HS-5 (cell line): Measurements from ENCODE around the gene SMS.
A peak's percentile ranks its signal among the peaks of the same experiment; 100 is the strongest.
"Not testable (repeated sequence)": the region's sequence is repeated elsewhere in the genome, so short reads cannot be mapped to it uniquely, and the experiment has no call there.

ENCODE experiments used
- DNase-seq: peaks from one replicate; pipeline ENCODE4 v3.0.0-alpha.2; 2012; ENCODE audit warnings: low read depth

The SMS gene

DNA sequence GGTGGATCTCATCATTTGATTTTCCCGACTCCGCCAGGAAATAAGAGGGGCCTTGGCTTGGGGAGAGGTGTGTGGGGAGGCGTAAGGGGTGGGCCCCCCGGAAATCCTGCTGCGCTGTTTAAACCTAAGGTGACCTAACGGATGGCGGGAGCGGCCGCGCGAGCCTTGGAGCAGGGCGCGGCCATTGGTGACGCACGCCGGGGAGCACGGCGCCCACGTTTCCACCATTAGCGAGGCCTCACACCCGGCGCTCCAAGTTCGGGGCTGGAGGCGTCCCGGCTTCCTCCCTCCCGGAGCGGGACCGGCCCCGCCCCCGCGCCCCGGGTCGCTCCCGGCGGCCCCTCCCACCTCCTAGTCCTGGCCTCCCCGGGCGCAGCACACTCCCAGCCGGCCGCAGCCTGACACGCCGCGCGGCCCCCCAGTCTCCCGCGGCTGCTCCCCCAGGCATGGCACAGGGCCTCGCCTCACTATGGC, at the start of gene SMS:
TSS of gene SMS (plus strand) at position 354 of the 474 bp plus-strand sequence. CDS start at position 470, 116 bp downstream.
- no peak for DNase-seq

DNA sequence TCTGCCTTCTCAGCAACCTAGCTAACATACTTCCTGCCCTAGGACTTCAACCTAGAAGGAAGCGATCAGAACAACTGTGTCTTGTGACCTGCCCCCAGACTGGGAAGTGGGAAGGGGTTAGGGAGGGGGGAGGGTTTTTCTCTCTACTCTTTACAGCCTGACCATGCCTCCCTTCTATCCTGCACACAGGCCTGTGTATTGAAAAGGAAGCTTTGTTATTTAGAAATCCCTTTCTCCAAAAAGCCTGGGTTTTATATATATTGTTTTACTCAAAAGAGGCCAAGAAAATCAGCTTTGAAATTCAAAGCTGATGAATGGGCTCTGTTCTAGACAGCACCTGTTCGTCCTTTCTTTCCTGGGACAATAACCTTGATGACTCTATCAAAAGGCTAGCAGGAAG, 35.2 kb upstream of the SMS start:
- DNase-seq: no peak

GRCh38 chrX:21905953-21906352, 34.6 kb upstream of the SMS start:
- DNase-seq: no peak

GRCh38 chrX:21907260-21907659, 33.2 kb upstream of the SMS start:
- DNase-seq: no peak

GRCh38 chrX:21911481-21911880, 29.0 kb upstream of the SMS start:
- no peak for DNase-seq

DNA sequence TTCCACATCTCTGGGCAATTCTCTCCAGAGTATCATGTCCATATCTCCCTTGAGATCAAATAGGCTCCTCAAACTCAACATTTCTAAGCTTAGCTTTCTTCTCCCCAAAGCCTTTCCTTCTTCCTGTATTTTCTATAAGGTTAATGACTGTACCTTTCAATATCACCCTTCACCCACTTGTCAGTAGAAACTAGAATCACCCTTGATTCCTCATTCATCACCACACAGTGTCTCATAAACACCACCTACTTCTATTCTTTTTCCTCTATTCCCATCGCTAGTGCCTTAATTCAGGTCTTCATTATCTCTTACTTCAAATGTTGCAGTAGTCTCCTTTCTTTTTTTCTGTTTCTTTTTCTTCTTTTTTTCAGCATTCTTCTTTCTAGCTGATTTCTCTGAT, 28.3 kb upstream of the SMS start:
- DNase-seq: no peak

- no peak for DNase-seq
Measured at GRCh38 chrX:21912989-21913388, 27.5 kb upstream of the SMS start.

DNA sequence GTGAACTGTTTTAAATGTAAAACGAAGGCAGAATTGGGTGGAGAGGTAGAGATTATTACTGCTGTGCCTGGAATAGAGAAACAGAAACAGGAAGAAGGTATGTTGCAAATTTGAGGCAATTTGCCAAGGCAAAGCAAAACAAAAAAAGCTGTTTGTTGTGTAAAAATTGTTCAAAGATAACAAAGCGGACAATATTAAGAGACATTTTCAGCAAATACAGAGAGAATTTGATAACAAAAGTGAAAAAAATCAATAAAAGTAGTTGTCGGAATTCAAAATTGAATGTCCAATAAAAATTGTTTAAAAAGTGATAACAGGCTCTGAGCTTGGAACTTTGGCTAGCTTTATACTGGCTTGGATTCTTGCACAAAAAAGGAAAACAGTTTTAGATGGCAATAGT, 14.4 kb upstream of the SMS start:
- no peak for DNase-seq

DNA sequence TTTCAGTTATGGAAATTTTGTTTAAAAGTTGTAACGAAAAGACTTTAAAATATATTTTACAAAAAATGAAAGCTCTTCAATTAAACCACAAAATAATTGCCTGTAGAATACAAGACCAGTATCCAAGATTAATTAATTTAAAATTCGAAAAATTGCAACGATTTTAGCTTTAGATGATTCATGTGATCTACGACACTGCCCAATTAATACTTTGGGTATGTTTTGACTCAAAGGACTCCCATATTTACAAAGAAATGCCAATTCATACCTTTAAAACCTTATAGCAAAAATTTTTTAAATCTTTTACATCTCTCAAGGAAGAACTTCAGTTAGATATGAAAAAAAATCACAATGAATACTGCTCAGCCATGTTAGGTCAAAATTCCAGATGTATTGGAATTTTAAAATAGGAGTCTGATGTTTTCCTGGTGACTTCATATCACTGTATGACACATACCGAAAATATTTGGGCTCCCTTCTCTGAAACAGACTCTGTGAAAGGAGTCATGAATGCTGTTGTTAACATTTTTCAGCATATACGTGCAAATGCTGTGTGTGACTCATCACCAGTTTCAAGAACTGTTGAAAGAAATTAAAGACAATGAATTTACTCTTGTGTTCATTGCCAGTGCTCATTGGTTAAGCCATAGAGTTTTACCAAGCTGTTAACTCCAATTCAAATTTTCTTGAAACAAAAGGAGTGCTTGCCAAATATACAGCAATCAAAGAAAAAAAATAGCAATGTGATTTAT, 13.8 kb upstream of the SMS start:
- peak; percentile 91 for DNase-seq

DNA sequence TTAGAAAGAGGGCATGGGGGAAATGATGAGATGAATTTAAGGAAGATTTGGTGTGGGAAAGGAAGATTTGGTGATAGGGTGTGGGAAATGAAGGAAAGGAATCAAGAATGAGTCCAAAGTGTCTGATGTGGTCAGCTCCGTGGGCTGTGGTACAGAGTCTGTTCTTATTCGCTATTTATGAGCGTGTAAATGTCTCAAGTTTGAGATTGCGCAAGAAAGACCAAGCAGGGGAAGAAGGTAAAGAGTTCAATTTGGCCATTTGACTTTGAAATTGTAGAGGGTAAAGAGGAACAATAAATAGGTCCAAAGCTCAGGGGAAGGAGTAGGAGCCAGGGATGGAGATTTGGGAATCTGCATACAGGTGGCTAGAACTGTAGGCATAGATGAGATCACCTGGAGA, 11.3 kb upstream of the SMS start:
- DNase-seq: no peak

- DNase-seq: no peak
Measured at GRCh38 chrX:21930986-21931385, 9.5 kb upstream of the SMS start.

- peak; percentile 82 for DNase-seq
Measured at GRCh38 chrX:21932292-21933002, 8.1 kb upstream of the SMS start.

DNA sequence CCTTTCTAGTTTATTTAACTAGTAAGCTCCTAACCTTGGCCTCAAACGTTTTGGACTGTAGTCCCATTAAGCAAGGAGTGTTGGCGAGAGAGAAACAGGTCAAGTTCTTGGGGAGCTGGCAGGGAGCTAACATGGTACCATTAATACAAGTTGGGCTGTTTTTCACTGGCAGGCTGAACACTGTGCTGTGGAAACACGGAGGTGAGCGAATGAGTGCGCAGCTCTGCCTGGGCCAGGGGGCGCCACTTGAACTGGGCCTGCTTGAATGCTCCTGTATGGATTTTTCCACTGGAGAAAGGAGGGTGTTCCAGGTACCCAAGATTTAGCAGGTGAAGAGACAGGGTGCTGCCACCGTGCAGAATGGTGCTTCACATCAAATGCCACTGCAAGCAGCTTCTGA, 7.4 kb upstream of the SMS start:
- no peak for DNase-seq

DNA sequence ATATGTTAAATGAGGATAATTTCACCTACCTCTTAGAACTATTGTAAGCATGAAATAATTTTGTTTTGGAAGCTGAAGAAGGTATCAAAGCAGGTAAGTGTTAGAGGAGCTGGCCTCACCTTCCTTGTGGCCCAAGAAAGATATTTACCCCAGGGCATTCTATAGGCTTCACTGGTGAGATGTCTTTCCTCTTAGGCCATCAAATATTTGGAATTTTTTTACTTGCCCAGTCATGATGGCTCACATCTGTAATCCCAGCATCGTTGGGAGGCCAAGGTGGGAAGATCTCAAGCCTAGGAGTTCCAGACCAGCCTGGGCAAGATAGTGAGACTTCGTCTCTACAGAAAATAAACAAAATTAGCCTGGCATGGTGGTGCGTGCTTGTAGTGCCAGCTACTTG, 6.1 kb upstream of the SMS start:
- no peak for DNase-seq

- DNase-seq: no peak
Measured at GRCh38 chrX:21939906-21940305, 603 bp upstream of the SMS start.

- peak; percentile 77 for DNase-seq
Measured at GRCh38 chrX:21943460-21944135, 3.1 kb downstream of the SMS start.

DNA sequence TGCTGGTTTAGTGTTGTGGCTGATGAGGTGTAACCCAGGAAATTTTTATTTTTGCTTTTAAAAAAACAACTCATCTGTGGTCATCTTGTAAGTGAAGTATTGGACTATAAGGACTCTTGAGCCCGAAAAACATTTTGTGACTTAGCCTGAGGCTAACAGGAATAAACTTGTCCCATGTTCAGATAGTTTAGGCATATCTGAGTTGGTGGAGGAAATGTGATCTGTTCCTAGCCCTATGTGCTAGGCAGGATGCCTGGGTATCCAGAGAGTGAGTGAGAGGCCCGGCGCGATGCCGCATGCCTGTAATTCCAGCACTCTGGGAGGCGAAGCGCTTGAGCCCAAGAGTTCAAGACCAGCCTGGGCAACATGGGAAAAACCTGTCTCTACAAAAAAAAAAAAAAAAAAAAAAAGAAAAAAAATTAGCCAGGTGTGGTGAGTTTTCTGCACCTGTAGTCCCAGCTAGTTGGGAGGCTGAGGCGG, 3.7 kb downstream of the SMS start:
- no peak for DNase-seq

- no peak for DNase-seq
Measured at GRCh38 chrX:21946925-21947641, 6.6 kb downstream of the SMS start.

GRCh38 chrX:21947671-21948070, 7.2 kb downstream of the SMS start:
- DNase-seq: no peak

DNA sequence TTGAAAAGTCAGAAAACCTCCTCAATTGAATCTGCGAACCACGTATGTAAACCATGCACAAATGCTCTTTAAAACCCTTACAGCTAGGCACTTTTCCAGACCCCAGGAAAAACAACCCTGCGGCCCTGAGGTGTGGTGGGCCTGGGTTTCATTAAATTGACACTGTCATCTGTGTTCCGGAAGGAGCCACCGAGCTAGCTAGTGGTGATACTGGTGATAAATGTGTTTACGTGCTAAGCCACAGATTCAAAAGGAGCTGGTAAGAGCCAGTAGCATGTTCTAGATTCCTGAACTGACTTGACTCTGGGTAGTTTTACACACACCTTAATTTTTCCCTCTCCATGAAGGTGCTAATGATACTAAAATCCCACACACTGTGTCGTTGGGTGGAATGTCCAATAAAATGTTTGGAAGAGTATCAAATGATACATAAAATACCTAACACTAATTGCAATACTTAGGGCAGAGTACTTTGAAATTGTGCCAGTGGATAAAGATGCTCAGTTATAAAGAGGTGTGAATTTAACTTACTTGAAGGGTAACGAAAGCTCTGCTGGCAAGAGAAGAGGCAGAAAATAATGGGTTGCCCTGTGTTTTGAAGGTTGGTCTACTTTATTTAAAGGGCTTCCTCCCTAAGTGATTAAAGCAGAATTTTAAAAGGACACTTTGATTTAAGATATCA, 8.5 kb downstream of the SMS start:
- no peak for DNase-seq

- no peak for DNase-seq
Measured at GRCh38 chrX:21949689-21950088, 9.2 kb downstream of the SMS start.

DNA sequence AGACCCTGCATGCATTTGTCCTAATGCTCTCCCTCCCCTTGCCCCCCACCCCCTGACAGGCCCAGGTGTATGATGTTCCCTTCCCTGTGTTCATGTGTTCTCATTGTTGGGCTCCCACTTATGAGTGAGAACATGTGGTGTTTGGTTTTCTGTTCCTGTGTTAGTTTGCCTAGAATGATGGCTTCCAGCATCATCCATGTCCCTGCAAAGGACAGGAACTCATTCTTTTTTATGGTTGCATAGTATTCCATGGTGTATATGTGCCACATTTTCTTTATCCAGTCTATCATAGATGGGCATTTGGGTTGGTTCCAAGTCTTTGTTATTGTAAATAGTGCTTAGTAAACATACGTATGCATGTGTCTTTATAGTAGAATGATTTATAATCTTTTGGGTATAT, 10.0 kb downstream of the SMS start:
- not testable (repeated sequence) for DNase-seq
